Jurkat, Clone E6-1 (cell line): Measurements from ENCODE around the gene DYNC1I1.
A peak's percentile ranks its signal among the peaks of the same experiment; 100 is the strongest.

Source experiments
- DNase-seq: peaks from one replicate; pipeline ENCODE4 v3.0.0-alpha.2; 2011; ENCODE audit warnings: low read depth, low spot score
- H3K4me3 ChIP-seq: 2 replicates; pipeline ENCODE4 v1.5.1; 2011; ENCODE audit warnings: mild to moderate bottlenecking, low read length, control low read depth, moderate library complexity

DYNC1I1 gene

GRCh38 chr7:95897557-95898251 lies 125.3 kb downstream of the DYNC1I1 start:
- no peak overlapping the region for H3K4me3 ChIP-seq
- DNase-seq = peak; percentile 15

GRCh38 chr7:95899919-95900513 lies 127.7 kb downstream of the DYNC1I1 start:
- no peak for DNase-seq
- no peak overlapping the region for H3K4me3 ChIP-seq

GRCh38 chr7:95901006-95901405 lies 128.7 kb downstream of the DYNC1I1 start:
- H3K4me3 ChIP-seq = no peak overlapping the region
- no peak for DNase-seq

GRCh38 chr7:95904099-95904498 lies 131.7 kb downstream of the DYNC1I1 start:
- H3K4me3 ChIP-seq = no peak overlapping the region
- no peak for DNase-seq

- DNase-seq = no peak
- no peak overlapping the region for H3K4me3 ChIP-seq
These were observed 132.8 kb downstream of the DYNC1I1 start for GRCh38 chr7:95905167-95905566.

GRCh38 chr7:95906851-95907250 lies 134.5 kb downstream of the DYNC1I1 start:
- H3K4me3 ChIP-seq = no peak overlapping the region
- DNase-seq = peak; percentile 81

GRCh38 chr7:95907337-95907736 lies 135.0 kb downstream of the DYNC1I1 start:
- no peak overlapping the region for H3K4me3 ChIP-seq
- no peak for DNase-seq

- no peak overlapping the region for H3K4me3 ChIP-seq
- DNase-seq = no peak
These were observed 136.1 kb downstream of the DYNC1I1 start for GRCh38 chr7:95908499-95908898.

- no peak overlapping the region for H3K4me3 ChIP-seq
- no peak for DNase-seq
These were observed 138.0 kb downstream of the DYNC1I1 start for GRCh38 chr7:95910341-95910740.

GRCh38 chr7:95915731-95916130 lies 143.4 kb downstream of the DYNC1I1 start:
- H3K4me3 ChIP-seq = no peak overlapping the region
- DNase-seq = no peak

GRCh38 chr7:95916573-95917297 lies 144.4 kb downstream of the DYNC1I1 start:
- no peak overlapping the region for H3K4me3 ChIP-seq
- peak; percentile 53 for DNase-seq

- no peak overlapping the region for H3K4me3 ChIP-seq
- DNase-seq = no peak
These were observed 145.3 kb downstream of the DYNC1I1 start for GRCh38 chr7:95917634-95918033.

GRCh38 chr7:95919556-95919955 lies 147.2 kb downstream of the DYNC1I1 start:
- DNase-seq = no peak
- no peak overlapping the region for H3K4me3 ChIP-seq

- no peak overlapping the region for H3K4me3 ChIP-seq
- no peak for DNase-seq
These were observed 149.2 kb downstream of the DYNC1I1 start for GRCh38 chr7:95921543-95921942.

GRCh38 chr7:95922191-95922590 lies 149.8 kb downstream of the DYNC1I1 start:
- H3K4me3 ChIP-seq = no peak overlapping the region

GRCh38 chr7:95925236-95925635 lies 152.9 kb downstream of the DYNC1I1 start:
- no peak overlapping the region for H3K4me3 ChIP-seq
- DNase-seq = no peak

More at GRCh38 chr7:95922191-95922590, 149.8 kb downstream of the DYNC1I1 start:
- DNase-seq = no peak

- no peak overlapping the region for H3K4me3 ChIP-seq
- DNase-seq = no peak
These were observed 153.6 kb downstream of the DYNC1I1 start for GRCh38 chr7:95925971-95926370.

- no peak overlapping the region for H3K4me3 ChIP-seq
- DNase-seq = peak; percentile 70
These were observed 155.4 kb downstream of the DYNC1I1 start for GRCh38 chr7:95927756-95928155.

- H3K4me3 ChIP-seq = no peak overlapping the region
- DNase-seq = no peak
These were observed 157.4 kb downstream of the DYNC1I1 start for GRCh38 chr7:95929710-95930280.
